ENCODE data around the gene KCNIP4.

The KCNIP4 gene

DNA sequence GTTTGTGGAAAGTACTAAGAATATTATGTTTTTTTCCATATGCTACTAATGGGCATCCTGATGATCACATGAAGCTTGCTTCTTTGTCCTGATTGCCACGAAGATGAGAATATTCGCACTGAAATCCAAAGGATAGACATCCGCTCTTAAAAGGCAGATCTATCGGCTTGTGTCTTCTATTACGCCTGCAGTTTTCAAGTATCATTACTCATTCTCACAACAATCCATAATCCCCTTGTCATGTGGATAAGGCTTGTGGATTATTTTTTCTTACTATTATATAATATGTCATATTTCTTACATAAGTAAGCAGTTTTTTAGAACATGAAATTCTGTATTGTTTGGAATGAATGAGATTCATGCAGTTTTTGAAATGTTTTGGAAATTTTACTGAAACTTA lies 62.8 kb downstream of the KCNIP4 start:
- ChIA-PET CTCF (no interaction called here), POLR2A (no interaction called here)
- no peak for DNase-seq (ENCODE audit: extremely low spot score)
- TF ChIP-seq L3MBTL2 (conservative IDR thresholded peaks at IDR 0.05) (no peak), LEF1 (IDR thresholded peaks at IDR 0.05; ENCODE audit: borderline replicate concordance) (no peak), FOXM1 (IDR thresholded peaks at IDR 0.05; ENCODE audit: borderline replicate concordance) (no peak), SUZ12 (IDR thresholded peaks at IDR 0.05) (no peak), FOXK2 (IDR thresholded peaks at IDR 0.05) (no peak)

DNA sequence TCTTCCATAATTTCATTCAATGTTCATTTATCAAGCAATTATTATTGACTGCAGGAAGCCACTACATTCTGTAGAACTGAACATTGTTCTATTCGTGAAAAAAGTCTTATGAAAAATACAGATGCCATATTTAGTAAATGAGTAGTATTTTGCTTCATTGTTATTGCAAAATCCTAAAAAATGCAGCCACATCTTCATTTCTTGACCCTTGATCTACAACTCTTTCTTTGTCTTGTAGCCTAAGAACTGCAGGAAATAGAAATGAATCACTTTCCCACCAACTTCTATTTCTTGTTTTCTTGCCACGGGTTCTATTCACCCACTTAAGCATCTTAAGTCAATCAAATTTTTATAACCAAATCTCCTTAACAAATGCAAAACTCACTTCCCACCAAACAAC lies 63.3 kb downstream of the KCNIP4 start:
- CTCF ChIA-PET = no interaction called here
- POLR2A ChIA-PET = no interaction called here
- no peak for DNase-seq (ENCODE audit: extremely low spot score)
- no peak for TF ChIP-seq FOXA1 (IDR thresholded peaks at IDR 0.05)
- TF ChIP-seq, protein P1, sequence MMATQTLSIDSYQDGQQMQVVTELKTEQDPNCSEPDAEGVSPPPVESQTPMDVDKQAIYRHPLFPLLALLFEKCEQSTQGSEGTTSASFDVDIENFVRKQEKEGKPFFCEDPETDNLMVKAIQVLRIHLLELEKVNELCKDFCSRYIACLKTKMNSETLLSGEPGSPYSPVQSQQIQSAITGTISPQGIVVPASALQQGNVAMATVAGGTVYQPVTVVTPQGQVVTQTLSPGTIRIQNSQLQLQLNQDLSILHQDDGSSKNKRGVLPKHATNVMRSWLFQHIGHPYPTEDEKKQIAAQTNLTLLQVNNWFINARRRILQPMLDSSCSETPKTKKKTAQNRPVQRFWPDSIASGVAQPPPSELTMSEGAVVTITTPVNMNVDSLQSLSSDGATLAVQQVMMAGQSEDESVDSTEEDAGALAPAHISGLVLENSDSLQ (IDR thresholded peaks at IDR 0.05) = no peak
- TF ChIP-seq SP1 (IDR thresholded peaks at IDR 0.05) = no peak
- TF ChIP-seq TARDBP (IDR thresholded peaks at IDR 0.05) = no peak
- TF ChIP-seq ELF4 (IDR thresholded peaks at IDR 0.05) = no peak
- no peak for TF ChIP-seq FOXK2 (IDR thresholded peaks at IDR 0.05)
- no peak for TF ChIP-seq LEF1 (IDR thresholded peaks at IDR 0.05; ENCODE audit: borderline replicate concordance)
- no peak for TF ChIP-seq ARNT (IDR thresholded peaks at IDR 0.05)

DNA sequence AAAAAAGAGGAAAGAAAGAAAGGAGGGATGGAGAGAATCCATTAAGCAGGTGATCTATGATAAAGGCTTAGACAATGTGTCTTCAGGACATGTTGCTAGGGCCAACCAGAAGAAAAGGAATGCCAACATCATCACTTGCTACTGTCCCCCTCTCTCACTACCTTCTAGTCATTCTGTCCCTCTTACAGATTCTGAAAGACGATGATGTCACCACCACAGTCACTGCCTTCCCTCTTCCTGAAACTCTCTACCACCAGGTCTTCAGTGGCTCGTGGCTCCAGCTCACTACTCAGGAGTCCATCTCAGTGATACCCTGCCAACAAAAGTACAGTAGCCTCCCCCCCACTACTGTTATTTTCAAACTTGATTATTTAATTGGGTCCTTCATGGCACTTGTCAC lies 64.0 kb downstream of the KCNIP4 start:
- ChIA-PET CTCF (no interaction called here), POLR2A (no interaction called here)
- TF ChIP-seq TARDBP (IDR thresholded peaks at IDR 0.05) (no peak), ELF4 (IDR thresholded peaks at IDR 0.05) (no peak), HDGF (IDR thresholded peaks at IDR 0.05; ENCODE audit: borderline replicate concordance) (no peak), FOXK2 (IDR thresholded peaks at IDR 0.05) (no peak), ARNT (IDR thresholded peaks at IDR 0.05) (no peak), L3MBTL2 (conservative IDR thresholded peaks at IDR 0.05) (no peak), SUZ12 (IDR thresholded peaks at IDR 0.05) (no peak), SP1 (IDR thresholded peaks at IDR 0.05) (no peak), FOXM1 (IDR thresholded peaks at IDR 0.05; ENCODE audit: borderline replicate concordance) (no peak), CTBP1 (IDR thresholded peaks at IDR 0.05; ENCODE audit: borderline replicate concordance) (no peak), FOXA1 (IDR thresholded peaks at IDR 0.05) (no peak)
- TF ChIP-seq, protein P1 (IDR thresholded peaks at IDR 0.05) = no peak
- DNase-seq (ENCODE audit: extremely low spot score) = no peak

DNA sequence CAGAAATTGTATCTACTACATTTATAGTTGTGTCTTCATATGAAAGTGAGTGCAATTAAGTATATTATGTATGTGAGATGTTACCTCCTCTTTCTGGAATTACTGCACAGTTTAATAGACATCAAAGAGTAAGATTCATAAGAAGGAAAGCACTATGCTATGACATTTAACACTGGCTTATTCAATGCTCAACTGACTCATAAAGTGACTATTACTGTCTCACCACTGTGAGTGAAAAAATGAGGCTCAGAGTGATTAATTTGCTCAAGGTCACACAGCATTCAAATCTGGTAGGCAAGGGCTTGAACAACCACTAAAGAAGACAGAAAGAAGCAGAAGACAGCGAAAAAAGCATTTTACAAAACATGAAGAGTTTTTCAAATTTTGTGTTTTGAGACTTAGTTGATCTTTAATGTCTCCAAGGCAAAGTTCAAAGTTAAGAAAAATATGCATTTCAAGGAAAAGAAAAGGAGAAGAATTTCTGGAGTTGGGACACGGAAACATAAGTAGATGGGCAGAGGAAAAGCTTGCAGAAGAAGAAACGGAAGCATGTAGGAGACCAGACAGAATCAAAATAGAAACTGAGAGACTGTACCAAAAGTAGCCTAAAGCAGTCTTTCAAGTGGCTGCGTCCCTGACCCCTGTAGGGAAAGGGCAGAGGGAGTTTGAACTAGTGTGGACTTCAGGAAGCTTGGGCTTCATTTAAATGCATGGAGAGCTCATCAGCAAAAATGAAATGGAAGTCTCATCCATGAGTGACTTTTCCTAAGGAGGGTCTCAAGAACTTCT lies 66.3 kb downstream of the KCNIP4 start:
- ChIA-PET CTCF (no interaction called here), POLR2A (no interaction called here)
- no peak for DNase-seq (ENCODE audit: extremely low spot score)
- TF ChIP-seq BHLHE40 (IDR thresholded peaks at IDR 0.05; ENCODE audit: borderline replicate concordance) (no peak), HDGF (IDR thresholded peaks at IDR 0.05; ENCODE audit: borderline replicate concordance) (no peak), LEF1 (IDR thresholded peaks at IDR 0.05; ENCODE audit: borderline replicate concordance) (no peak), ELF4 (IDR thresholded peaks at IDR 0.05) (no peak)

DNA sequence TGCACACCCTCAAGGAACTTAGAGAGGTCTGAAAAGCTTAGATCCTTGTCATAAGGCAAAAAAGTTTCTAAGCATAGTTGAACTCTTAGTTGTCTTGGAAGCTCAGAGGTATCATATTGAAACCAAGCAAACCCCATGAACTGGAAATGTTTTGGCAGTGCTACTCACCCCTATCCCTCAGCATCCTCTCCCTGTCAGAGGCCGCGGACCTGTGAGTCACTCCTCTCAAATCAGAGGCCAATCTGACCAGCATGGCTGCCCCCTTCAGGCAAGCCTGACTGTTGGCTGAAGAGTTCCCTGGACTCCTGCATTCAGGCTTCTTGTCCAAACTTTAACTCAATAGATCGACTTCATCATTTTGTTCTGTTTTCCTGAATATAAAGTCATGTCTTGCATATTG lies 69.4 kb downstream of the KCNIP4 start:
- ChIA-PET CTCF (no interaction called here), POLR2A (no interaction called here)
- TF ChIP-seq FOXA1 (IDR thresholded peaks at IDR 0.05) (no peak), ELF4 (IDR thresholded peaks at IDR 0.05) (no peak)
- peak; percentile 3 for DNase-seq (ENCODE audit: extremely low spot score)

DNA sequence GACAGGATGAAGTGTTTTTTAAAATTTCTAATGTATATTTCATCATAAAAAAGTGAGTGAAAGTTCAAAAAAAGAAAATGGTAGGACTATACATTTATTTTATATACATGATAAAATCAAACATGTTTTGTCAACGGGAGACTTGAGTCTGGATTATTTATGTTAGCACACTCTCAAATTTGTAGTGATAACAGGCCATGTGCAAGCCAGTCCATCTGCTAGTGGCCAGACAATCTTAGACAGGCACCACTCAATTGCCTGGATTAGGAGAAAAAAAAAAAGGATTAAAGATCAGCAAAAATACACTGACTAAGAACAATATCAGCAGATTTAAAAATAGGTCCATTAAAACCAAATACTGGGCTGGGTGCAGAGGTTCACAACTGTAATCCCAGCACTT lies 71.9 kb downstream of the KCNIP4 start:
- POLR2A ChIA-PET = no interaction called here
- no peak for TF ChIP-seq LEF1 (IDR thresholded peaks at IDR 0.05; ENCODE audit: borderline replicate concordance)
- no peak for TF ChIP-seq SP1 (IDR thresholded peaks at IDR 0.05)
- no peak for TF ChIP-seq CTBP1 (IDR thresholded peaks at IDR 0.05; ENCODE audit: borderline replicate concordance)
- no peak for TF ChIP-seq HDGF (IDR thresholded peaks at IDR 0.05; ENCODE audit: borderline replicate concordance)
- no peak for TF ChIP-seq FOXM1 (IDR thresholded peaks at IDR 0.05; ENCODE audit: borderline replicate concordance)
- no peak for TF ChIP-seq ARNT (IDR thresholded peaks at IDR 0.05)
- no peak for TF ChIP-seq ZNF384 (IDR thresholded peaks at IDR 0.05)
- TF ChIP-seq NFRKB (IDR thresholded peaks at IDR 0.05) = no peak
- no peak for TF ChIP-seq FOXA1 (IDR thresholded peaks at IDR 0.05)
- TF ChIP-seq, protein P1 (IDR thresholded peaks at IDR 0.05) = no peak
- no peak for TF ChIP-seq L3MBTL2 (conservative IDR thresholded peaks at IDR 0.05)
- no peak for TF ChIP-seq SUZ12 (IDR thresholded peaks at IDR 0.05)
- TF ChIP-seq FOXK2 (IDR thresholded peaks at IDR 0.05) = no peak
- no peak for TF ChIP-seq TARDBP (IDR thresholded peaks at IDR 0.05)
- no peak for TF ChIP-seq BHLHE40 (IDR thresholded peaks at IDR 0.05; ENCODE audit: borderline replicate concordance)
- TF ChIP-seq ELF4 (IDR thresholded peaks at IDR 0.05) = no peak
- DNase-seq (ENCODE audit: extremely low spot score) = no peak
- CTCF ChIA-PET = no interaction called here

DNA sequence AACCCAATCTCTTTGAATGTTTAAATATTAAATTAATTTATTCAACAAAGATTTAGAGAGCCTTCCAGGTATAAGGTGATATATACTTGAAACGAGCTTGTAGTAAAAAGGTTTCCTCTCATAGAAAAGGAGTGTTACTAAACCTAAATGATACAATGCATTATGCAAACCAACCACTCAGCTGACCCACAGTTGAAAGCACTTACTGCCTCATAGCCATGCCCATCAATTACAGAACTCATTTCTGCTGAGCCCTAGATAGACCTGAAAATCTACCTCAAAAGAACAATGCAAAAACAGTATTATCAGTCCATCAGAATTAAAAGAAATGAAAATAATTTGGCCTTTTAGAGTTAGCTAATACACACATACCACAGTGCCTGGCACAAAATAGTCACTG lies 75.4 kb downstream of the KCNIP4 start:
- no peak for TF ChIP-seq ZNF384 (IDR thresholded peaks at IDR 0.05)
- no peak for DNase-seq (ENCODE audit: extremely low spot score)
- POLR2A ChIA-PET = no interaction called here
- CTCF ChIA-PET = no interaction called here

Measured in HEK293T (cell line).